PFSK-1 (cell line): ENCODE data around the gene ASB13.

Source experiments
- FOXP2 ChIP-seq: optimal IDR thresholded peaks from 2 replicates; pipeline ENCODE3; 2011; ENCODE audit warnings: borderline replicate concordance, control low read depth, inconsistent platforms; ENCODE audit not compliant: insufficient read depth; ENCODE audit errors: extremely low read length, extremely low read depth
- POLR2AphosphoS5 ChIP-seq: IDR thresholded peaks from 2 replicates; pipeline ENCODE4 v1.6.1; 2012; ENCODE audit warnings: low read depth, mild to moderate bottlenecking, control low read depth, low read length, moderate library complexity
- SIN3A ChIP-seq: IDR thresholded peaks from 2 replicates; pipeline ENCODE4 v1.6.1; 2012; ENCODE audit warnings: mild to moderate bottlenecking, low read length, moderate library complexity, borderline replicate concordance; ENCODE audit not compliant: insufficient read depth
- TAF1 ChIP-seq: IDR thresholded peaks from 2 replicates; pipeline ENCODE4 v1.6.1; 2012; ENCODE audit warnings: low read length, control low read depth, borderline replicate concordance; ENCODE audit not compliant: insufficient read depth
- TF ChIP-seq, protein P1 (sequence below), 2 experiments: IDR thresholded peaks; 2 replicates each; pipeline versions ENCODE4 v1.6.1 to v1.8.0; 2011 to 2012; ENCODE audit warnings: low read depth in 2 of 2, low read length in 2 of 2, control low read depth in 1 of 2, inconsistent platforms in 1 of 2, mild to moderate bottlenecking in 1 of 2, moderate library complexity in 1 of 2; ENCODE audit not compliant: insufficient read depth in 1 of 2

DNA sequence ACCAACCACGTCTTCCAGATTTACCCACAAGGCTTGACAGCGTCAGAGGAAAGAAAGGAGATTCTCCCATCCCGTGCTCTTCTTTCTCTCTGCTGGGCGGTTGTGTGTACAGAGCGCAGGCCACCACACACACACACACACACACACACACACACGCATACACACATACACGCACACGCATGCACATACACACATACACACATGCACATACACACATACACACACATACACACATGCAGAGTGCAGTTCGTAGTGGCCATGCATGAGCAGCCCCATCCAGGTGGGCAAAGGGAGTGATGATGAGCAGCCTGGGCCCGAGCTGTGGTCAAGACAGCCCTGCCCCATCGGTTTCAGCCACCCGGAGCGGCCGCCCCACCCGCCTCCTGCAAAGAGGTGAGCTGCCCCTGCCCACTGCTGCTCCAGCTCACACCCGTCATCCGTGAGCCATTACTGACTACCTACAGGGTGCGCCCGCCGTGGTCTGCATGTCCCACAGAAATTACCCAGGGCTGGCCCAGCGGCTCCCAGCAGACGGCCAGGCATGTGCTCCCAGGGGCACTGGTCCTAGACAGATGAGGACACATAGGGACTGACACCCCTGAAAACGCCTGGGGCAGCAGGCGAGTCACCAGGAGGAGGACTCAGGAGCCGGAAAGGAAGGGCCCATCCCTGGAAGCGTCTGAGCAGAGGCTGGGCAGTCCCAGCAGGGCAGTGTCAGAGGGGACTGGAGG is 69.6 kb downstream of the ASB13 start:
- no peak for TF ChIP-seq POLR2AphosphoS5
- TF ChIP-seq, protein P1, sequence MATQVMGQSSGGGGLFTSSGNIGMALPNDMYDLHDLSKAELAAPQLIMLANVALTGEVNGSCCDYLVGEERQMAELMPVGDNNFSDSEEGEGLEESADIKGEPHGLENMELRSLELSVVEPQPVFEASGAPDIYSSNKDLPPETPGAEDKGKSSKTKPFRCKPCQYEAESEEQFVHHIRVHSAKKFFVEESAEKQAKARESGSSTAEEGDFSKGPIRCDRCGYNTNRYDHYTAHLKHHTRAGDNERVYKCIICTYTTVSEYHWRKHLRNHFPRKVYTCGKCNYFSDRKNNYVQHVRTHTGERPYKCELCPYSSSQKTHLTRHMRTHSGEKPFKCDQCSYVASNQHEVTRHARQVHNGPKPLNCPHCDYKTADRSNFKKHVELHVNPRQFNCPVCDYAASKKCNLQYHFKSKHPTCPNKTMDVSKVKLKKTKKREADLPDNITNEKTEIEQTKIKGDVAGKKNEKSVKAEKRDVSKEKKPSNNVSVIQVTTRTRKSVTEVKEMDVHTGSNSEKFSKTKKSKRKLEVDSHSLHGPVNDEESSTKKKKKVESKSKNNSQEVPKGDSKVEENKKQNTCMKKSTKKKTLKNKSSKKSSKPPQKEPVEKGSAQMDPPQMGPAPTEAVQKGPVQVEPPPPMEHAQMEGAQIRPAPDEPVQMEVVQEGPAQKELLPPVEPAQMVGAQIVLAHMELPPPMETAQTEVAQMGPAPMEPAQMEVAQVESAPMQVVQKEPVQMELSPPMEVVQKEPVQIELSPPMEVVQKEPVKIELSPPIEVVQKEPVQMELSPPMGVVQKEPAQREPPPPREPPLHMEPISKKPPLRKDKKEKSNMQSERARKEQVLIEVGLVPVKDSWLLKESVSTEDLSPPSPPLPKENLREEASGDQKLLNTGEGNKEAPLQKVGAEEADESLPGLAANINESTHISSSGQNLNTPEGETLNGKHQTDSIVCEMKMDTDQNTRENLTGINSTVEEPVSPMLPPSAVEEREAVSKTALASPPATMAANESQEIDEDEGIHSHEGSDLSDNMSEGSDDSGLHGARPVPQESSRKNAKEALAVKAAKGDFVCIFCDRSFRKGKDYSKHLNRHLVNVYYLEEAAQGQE (IDR thresholded peaks at IDR 0.05; ENCODE audit: insufficient read depth in 1 of 2, low read depth in 2 of 2, low read length in 2 of 2) = no peak
- no peak for TF ChIP-seq TAF1
- TF ChIP-seq SIN3A = no peak
- TF ChIP-seq FOXP2 = no peak
